Hepatocyte (in vitro differentiated cells): ENCODE measurements around the gene EVC2.

Experiments
- EZH2 ChIP-seq: fragments of 200-600 bp; sonication (generic); IDR thresholded peaks from 2 replicates; pipeline ENCODE4 v1.6.1; 2016; ENCODE audit warnings: antibody characterized with exemption, mild to moderate bottlenecking, borderline replicate concordance
- TF ChIP-seq, protein P1 (sequence below): fragments of 200-600 bp; sonication (generic); IDR thresholded peaks from 2 replicates; pipeline ENCODE4 v1.5.1; 2016; ENCODE audit warnings: antibody characterized with exemption, mild to moderate bottlenecking; ENCODE audit not compliant: poor library complexity

DNA sequence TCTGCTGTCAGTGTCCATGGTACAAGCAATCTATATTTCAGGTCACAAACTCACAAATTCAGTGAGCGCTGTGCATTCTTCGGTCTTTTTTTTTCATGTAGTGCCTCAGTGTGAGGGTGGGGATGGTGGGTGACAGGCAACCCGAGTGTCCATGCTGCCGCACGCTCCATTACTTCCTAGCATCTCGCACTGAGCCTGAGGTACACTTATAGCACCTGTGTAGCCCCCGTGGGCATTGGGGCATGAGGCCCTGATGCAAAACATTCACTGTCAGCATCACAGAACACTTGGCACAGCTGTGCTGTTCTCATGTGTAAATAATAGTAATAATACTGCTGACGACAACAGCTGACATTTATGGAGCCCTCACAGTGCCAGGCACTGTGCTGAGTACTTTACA is 31.6 kb downstream of the EVC2 start:
- TF ChIP-seq, protein P1, sequence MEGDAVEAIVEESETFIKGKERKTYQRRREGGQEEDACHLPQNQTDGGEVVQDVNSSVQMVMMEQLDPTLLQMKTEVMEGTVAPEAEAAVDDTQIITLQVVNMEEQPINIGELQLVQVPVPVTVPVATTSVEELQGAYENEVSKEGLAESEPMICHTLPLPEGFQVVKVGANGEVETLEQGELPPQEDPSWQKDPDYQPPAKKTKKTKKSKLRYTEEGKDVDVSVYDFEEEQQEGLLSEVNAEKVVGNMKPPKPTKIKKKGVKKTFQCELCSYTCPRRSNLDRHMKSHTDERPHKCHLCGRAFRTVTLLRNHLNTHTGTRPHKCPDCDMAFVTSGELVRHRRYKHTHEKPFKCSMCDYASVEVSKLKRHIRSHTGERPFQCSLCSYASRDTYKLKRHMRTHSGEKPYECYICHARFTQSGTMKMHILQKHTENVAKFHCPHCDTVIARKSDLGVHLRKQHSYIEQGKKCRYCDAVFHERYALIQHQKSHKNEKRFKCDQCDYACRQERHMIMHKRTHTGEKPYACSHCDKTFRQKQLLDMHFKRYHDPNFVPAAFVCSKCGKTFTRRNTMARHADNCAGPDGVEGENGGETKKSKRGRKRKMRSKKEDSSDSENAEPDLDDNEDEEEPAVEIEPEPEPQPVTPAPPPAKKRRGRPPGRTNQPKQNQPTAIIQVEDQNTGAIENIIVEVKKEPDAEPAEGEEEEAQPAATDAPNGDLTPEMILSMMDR, result no peak
- no peak for TF ChIP-seq EZH2
